GM19351 (cell line): ENCODE measurements around the gene LIMK2.
A peak's percentile ranks its signal among the peaks of the same experiment; 100 is the strongest.
"Not testable (repeated sequence)": the region's sequence is repeated elsewhere in the genome, so short reads cannot be mapped to it uniquely, and the experiment has no call there.

Experiments used
- ATAC-seq: cut with Tn5 transposase; IDR thresholded peaks from one replicate; pipeline ENCODE4 v1.9.1; 2021; ENCODE audit warnings: mild to moderate bottlenecking, moderate library complexity; ENCODE audit not compliant: unreplicated experiment

Gene LIMK2

GRCh38 chr22:31288496-31289240, 76.6 kb downstream of the LIMK2 start:
- no peak for ATAC-seq

- ATAC-seq, result no peak
These were observed 77.2 kb downstream of the LIMK2 start for GRCh38 chr22:31289344-31289743.

GRCh38 chr22:31290494-31291471, 78.7 kb downstream of the LIMK2 start:
- peak; percentile 84 for ATAC-seq

GRCh38 chr22:31291481-31292235, 79.6 kb downstream of the LIMK2 start:
- ATAC-seq, result no peak

- no peak for ATAC-seq
These were observed 80.3 kb downstream of the LIMK2 start, which contains the start of gene PIK3IP1 for GRCh38 chr22:31292236-31292989. Gene PIK3IP1 (minus strand): TSS chr22:31292488. CDS start chr22:31292344, 144 bp downstream.

- no peak for ATAC-seq
These were observed 83.3 kb downstream of the LIMK2 start for GRCh38 chr22:31295360-31295759.

- ATAC-seq, result no peak
These were observed 83.9 kb downstream of the LIMK2 start for GRCh38 chr22:31295831-31296657.

- ATAC-seq, result no peak
These were observed 88.8 kb downstream of the LIMK2 start for GRCh38 chr22:31300896-31301295.

GRCh38 chr22:31302006-31302405, 89.9 kb downstream of the LIMK2 start:
- ATAC-seq, result no peak

GRCh38 chr22:31302537-31302936, 90.4 kb downstream of the LIMK2 start:
- no peak for ATAC-seq

- ATAC-seq, result no peak
These were observed 93.1 kb downstream of the LIMK2 start for GRCh38 chr22:31305194-31305593.

GRCh38 chr22:31308181-31308580, 96.1 kb downstream of the LIMK2 start:
- no peak for ATAC-seq

- ATAC-seq, result no peak
These were observed 101.5 kb downstream of the LIMK2 start for GRCh38 chr22:31313366-31314147.

GRCh38 chr22:31314220-31314619, 102.1 kb downstream of the LIMK2 start:
- ATAC-seq, result not testable (repeated sequence)

GRCh38 chr22:31321421-31321820, 109.3 kb downstream of the LIMK2 start:
- no peak for ATAC-seq

GRCh38 chr22:31323578-31324550, 111.8 kb downstream of the LIMK2 start:
- ATAC-seq, result no peak

- ATAC-seq, result no peak
These were observed 114.8 kb downstream of the LIMK2 start for GRCh38 chr22:31326877-31327276.
